CD4-positive, alpha-beta T cell treated with Interleukin-2 at 100 ng/mL for 4 hours (primary cell): ENCODE data around the gene TEN1.

Source experiments
- DNase-seq: peaks from one replicate; pipeline ENCODE4 v3.0.0-alpha.2; 2020; ENCODE audit warnings: low spot score

TEN1 gene

DNA sequence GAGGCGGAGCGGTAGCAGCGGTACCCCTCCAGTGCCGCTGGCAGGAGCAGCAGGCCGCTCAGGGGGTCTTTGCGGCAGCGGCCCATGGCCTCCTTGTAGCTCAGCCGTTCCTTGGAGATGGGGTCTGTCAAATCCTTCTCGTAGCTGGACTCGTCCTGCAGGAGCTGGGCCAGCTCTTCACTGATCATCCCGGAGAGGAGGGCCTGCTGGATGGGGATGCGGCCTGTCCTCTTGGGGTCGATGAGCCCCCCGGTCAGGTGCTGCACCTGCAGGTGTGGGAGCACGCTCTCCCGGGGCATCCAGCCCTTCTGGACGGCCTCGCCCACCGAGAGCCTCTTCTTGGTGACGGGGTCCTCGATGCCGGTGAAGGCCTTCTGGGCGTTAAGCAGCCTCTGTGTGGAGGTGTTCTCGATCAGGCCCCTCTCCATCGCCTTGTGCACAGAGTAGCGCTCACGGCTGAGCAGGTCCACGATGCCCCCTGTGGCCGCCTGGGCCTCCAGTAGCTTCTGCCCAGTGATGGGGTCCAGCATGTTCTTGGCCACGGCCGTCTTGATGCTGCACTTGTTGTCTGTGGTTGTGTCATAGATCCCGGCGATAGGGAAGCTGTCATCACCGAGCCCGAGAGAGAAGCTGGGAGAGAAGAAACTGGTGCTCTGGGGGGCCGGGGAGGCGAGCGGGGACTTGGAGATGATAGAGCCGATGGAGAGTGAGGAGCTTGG is 28.2 kb downstream of the TEN1 start:
- no peak for DNase-seq

DNA sequence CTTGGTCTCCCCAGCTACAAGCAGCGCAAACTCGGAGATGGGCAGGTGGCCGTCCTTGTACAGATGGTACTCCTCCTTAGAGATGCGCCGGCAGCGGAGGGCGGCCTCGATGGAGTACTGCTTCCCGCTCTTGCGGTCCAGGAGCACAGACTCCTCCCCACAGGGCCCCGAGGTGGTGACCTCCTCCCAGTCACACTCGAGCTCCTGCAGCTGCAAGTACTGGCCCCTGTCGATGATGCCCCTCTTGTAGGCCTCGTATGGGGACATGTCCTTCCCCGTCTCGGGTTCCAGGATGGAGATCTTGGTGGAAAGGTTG is 28.8 kb downstream of the TEN1 start:
- no peak for DNase-seq

DNA sequence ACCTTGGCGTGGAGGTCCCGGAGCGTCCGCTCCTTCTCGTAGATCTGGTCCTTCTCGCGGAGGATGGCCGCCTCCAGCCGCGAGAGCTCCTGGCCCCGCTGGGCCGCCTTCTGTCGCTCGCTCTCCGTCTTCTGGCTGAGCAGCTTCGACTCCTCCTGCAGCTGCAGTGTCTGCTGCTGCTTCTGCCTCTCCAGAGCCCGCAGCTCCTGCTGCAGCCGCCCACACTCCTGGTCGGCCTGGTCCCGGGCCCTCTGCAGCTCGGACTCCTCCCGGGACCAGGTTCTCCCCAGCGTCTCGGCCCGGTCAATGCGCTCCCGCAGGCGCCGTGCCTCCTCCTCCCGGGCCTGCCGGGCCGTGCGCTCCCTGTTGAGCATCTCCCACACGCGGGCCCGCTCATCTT is 29.2 kb downstream of the TEN1 start:
- no peak for DNase-seq

DNA sequence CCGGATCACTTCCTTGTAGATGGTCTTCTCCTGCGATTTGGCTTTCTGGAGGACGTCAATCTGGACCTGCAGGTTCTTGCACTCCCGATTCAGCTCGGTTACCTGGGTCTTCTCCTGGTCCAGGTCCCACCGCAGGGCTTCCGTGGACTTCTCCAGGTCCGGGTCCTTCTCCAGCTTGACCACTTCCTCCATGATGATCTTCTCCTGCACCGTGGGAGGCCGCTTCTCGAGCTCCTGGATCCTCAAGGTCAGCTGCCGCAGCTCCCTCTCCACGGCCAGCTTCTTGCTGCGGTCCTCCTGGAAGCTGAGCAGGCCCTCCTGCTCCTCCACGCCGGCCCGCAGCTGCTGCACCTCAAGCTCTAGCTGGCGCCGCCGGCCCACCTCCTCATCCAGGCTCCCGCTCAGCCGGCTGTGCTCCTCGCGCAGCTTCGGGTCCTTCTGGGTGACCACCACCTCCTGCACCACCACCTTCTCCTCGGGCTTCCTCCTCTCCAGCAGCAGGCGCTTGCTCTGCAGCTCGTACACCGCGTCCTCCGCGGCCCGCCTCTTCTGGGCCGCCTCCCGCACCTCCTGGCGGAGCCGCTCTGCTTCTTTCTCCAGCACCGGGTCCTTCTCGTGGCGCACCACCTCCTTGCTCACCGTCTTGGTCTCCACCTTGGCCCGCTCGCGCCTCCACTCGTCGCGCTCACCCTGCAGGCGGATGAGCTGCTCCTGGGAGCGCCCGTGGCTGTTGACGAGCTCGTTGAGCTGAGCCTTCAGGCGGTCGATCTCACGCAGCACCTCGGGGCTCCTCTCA is 29.8 kb downstream of the TEN1 start:
- DNase-seq: no peak

DNA sequence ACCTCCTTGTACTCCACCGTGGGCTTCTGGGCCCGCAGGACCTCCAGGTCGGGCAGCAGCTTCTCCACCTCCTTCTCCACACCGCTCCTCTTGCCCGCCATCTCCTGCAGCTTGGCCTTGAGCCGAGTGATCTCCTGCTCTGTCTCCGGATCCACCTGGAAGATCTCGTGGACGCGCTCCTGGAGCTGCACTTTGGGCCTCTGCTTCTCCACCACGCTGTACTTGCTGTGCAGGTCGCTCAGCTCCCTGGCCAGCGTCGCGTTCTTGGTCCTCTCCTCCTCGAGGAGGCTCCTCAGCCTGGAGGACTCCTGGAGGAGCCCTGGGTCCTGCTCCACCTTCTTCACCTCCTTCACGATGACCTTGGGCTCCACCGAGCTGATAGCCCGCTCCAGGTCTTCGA is 30.4 kb downstream of the TEN1 start:
- DNase-seq: no peak

DNA sequence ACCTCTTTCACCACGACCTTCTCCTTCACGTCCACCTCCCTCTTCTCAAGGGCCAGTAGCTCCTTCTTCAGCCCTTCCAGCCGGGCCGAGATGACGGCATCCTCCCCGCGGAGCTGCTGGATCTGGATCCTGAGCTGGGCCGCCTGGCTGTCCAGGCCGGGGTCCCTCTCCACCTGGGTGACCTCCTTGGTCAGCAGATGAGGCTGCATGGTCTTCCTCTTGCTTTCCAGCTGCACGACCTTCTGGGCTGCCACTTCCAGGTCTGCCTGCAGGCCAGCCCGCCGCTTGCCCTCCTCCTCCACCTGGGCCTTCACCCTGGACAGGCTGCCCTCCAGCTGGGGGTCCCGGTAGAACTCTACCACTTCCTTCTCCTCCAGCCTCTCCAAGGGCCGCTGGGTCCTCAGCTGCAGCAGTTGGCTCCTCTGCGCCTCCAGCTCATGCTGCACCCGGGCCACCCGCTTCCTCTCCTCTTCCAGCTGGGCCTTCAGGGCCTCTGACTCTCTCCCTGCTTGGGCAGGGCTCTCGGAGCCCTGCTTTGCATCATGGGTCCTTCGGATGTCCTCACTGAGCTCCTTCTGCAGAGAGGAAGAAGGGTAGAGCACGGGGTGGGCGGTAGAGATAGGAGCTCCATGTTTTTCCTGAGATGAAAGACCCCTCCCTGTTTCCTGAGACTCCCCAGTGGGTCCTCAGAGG is 31.1 kb downstream of the TEN1 start:
- no peak for DNase-seq

DNA sequence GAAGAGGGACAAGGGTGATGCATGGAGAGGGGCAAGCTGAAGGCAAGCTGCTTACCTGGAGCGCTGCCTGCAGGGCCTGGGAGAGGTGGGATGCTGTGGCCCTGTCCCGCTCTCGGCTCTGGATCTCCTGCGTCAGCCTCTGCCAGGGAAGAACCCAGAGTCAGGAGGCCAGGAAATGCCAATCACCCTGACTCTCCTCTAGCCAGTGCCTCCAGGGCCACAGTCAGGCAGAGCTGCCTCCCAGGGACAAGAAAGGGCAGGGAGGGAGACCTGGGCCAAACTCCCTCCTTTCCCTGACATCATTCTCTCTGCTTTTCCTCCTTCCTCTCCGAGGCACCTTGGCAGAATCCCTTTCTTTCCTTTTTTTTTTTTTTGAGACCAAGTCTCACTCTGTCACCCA is 32.9 kb downstream of the TEN1 start:
- DNase-seq: no peak

DNA sequence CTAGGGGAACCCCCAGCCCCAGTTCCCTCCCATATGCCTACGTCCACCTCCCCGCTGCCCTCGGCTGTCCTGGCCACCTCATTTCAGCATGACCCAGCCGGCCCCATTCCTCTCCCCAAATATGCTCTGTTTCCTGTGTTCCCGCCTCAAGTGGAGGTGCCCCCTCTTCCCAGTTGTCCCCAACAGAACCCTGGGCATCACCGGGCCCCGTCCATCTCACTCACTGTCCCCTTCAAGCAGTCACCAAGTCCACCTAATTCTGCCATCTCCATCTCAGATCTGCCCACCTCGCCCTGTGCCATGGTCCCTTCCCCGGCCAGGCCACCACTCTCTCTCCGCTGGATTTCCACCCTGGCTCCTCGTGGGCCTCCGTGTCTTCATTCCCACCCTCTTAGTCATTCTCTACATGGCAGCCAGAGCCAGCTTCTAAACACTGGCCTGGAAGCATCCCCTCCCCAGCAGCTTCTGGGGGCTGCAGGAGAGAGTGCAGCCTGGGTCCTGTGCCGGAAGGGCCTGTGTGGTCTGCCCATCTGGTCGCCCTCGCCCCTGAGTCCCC is 34.4 kb downstream of the TEN1 start:
- DNase-seq: no peak

DNA sequence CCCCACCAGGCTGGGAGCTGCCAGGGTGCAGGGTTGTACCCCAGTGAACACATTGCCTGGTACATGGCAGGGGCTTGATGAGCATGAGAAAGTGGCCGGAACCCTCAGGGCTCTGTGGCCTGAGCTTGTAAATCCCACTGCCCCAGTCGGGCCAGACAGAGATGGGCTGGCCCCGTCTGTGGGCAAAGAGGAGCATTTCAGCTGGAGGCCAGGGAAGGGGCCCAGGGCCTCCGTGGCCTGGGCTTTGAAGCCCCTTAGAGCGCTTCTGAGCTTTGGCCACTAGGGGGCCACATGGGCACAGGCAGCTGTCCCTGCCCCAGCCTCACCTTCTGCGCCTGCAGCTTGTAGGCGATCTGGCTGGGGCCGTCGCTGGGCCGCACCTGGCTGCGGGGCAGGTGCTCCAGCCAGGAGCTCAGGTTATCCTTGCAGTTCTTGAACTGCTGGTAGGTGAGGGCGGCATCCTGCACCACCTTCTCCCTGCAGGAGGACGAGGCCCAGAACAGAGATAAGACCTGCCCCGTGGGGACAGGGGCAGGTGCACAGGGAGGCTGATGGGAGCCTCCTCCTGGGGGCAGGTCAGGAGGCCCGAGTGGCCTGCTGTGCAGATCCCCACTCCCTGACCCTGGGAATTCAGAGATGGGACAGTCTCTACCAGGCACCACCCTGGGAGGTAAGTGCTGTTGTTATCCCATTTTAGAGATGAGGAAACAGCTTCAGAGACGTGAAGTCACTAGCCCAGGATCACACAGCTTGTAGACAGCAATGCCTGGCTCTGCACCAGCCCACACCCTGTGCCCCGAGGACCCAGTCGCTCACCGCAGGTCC is 35.3 kb downstream of the TEN1 start:
- DNase-seq: peak; percentile 80

DNA sequence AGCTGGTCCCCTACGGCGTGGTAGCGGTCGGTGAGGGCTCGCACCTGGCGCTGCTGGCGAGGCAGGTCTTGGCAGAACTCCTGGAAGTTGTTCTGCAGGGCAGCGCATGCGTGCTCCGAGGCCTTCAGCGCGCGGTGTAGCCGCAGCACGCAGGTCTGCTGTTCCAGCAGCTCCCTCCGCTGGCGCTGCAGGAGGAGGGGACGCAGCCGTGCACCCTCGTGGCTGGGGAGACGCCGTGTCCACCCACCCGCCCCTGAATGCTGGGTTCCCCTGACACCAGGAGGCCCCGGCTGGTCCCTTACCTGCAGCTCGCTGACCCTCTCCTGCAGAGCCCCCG is 35.9 kb downstream of the TEN1 start:
- DNase-seq: no peak

DNA sequence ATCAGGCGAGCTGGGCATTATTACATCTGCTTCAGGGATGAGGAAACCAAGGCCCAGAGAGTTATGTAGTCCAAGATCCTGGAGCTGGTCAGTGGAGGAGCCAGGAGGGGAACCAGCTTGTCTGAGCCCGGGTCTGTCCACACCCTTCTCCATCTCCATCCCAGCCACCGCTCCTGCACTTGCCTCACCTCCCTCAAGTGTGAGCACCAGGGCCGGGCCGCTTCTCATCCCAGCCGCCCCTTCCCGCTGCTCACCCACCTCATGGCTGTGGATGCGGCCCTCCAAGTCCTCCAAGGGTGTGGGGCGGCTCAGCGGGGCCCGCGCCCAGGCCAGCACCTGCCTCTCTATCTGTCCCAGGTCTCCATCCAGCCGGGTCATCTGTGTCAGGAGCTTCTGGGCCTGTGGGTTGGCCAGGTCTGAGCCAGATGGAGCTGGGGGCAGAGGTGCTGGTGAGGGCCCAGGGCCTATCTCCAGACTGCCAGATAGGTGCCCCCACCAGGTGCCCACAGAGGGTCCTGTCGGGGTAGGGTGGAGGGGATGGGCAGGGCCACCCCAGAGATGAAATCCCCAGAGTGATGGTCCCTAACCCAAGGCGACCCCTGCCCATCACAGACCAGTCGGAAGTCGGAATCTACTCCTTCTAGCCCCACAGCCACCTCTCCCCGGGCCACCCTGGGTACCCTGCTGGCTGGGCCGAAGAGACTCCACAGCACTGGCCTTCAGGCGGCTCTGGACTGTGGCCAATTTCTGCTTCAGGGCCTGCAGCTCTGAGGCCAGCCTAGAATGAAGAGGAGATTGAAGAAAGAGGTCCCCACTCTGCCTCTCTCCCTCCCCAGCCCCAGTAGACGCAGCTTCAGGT is 38.7 kb downstream of the TEN1 start:
- DNase-seq: no peak

DNA sequence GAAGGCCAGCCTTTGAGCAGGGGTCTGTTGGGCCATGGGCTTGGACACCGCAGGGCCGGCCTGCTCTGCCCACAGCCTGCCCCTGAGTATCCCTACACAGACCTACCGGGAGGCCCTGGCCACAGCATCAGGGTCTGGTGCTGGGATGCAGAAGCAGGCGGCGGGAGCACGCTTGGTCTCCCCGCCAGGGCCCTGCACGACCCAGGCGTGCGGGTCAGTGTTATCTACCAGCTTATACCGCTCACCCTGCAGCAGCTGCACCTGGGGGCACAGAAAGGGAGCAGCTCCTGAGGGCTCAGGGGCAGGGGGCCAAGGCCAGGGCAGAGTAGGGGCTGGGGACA is 39.3 kb downstream of the TEN1 start:
- DNase-seq: no peak

DNA sequence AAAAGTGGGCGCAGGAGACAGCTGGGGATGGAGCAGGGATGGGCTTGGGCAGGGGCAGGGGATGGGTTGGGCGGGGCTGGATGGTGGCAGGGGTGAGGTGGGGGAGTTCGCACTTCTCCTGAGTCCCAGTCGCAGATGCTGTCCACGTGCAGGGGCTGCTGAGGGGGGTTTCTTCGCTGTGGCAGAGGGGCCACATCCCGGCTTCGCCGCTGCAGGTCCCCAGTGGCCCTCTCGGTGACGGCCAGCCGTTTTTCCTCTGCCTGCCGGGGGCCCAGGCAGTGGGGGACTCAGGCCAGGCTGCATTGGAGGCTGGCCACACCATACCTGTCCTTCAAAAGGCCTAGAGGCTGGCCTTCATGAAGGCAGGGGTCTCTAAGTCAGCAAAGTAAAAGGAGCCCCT is 39.8 kb downstream of the TEN1 start:
- no peak for DNase-seq

DNA sequence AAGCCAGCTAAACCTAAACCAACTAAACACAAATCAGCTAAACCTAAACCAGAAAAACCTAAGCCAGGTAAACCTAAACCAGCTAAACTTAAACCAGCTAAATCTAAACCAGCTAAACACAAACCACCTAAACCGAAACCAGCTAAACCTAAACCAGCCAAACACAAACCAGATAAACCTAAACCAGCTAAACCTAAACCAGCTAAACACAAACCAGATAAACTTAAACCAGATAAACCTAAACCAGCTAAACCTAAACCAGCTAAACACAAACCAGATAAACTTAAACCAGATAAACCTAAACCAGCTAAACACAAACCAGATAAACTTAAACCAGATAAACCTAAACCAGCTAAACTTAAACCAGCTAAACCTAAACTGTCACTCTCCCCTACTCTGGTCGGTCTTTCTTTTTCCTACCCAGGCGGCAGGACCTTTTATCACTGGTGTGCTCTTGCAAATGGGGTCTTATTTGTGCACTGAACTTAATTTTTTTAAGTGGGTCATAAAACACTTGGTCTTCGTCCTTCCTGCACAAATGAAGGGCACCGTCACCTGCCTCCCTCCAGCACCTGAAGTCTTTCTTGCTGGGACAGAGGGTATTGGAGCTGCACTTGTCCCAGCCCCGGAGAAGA is 40.9 kb downstream of the TEN1 start:
- no peak for DNase-seq

DNA sequence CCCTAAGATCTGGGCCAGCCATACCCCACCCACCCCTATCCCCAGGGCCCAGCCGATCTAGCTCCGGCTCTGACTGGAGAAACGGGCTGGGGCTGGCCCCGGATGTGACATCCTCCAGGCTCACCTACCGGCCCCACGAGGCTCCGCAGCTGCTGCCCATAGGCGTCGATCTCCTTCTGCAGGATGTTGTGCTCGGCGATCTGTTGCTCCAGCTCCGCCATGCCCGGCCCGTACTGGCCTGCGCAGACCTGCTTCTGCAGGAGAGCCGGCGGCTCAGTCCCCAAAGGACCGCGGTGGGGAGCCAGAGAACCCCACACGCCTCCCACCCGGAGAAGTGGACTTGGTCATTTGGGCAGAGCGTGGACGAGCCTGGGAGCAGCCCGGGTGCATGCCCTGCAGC is 43.2 kb downstream of the TEN1 start:
- DNase-seq: no peak

DNA sequence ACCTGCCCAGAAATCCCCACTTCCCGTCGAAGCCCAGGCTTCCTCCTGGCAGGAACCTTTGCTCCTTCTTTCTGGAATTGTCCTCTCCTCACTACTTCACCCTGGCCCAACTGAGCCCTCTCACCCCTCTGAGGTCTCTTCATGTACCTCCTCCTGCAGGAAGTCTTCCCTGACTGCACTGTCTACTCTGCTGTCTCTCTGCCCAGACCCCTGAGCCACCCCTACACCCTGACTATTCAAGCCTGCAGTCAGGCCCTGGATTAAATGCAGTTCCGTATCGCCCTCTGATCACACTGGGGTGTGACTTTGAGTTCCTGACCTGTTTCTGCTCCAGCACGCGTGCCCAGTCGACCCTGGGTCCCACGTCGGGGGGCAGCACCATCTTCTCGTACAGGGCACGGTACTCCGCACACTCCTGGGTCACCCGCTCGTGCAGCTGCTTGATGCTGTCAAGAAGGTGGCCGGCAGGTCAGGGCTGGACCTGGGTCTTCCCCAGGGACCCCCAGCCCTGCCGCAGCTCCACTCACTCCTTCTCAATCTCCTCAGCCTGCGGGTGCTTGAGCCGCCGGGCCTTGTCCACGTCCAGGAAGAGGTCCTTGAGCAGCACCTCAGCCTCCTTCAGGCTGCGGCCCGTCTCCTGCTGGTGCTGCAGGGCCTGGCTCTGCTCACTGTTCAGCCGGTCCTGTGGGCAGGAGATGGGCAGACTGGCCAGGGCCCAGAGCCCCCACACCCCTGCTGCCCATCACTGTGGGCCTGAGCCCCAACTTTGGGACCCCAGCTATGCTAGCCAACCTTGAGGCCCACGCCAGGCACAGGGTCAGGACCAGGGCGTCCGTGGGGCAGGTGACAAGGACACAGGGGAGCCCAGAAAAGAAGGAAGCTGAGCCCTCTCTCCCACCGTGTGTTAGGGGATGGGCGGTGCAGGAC is 44.2 kb downstream of the TEN1 start:
- DNase-seq: no peak

DNA sequence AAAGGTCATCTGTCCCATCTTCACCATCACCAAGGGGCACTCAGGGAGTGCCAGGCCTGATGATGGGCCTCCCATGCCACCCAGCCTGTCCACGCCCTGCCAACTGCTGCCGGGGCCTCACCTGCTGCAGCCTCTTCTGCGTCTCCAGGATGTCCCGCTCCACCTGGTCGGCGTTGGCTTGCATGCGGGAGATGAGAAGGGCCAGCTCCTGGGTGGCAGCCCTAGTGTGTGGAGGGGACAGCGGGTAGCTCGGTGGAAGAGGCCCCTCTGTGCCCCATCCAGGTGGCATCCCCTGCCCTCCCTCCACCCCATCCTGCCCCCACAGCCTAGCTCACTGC is 44.8 kb downstream of the TEN1 start:
- DNase-seq: no peak

DNA sequence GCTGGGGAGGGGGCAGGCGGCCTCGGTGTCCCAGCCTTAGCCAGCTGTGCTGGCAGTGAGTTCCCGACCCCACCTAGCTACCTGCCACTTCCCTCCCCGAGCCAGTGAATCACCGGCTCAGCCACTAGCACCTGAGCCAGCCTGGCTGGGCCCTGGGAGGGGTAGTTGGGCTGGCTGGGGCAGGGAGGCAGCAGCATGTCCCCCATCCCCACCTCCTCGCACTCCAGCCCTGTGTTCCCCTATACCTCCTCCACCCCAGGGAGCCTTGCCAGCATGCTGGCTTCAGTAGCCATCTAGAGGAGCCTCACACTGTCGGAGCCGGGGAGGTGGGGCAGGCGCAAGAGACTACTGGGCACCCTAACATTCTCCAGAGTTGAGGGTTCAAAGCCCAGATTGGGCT is 45.3 kb downstream of the TEN1 start:
- no peak for DNase-seq

DNA sequence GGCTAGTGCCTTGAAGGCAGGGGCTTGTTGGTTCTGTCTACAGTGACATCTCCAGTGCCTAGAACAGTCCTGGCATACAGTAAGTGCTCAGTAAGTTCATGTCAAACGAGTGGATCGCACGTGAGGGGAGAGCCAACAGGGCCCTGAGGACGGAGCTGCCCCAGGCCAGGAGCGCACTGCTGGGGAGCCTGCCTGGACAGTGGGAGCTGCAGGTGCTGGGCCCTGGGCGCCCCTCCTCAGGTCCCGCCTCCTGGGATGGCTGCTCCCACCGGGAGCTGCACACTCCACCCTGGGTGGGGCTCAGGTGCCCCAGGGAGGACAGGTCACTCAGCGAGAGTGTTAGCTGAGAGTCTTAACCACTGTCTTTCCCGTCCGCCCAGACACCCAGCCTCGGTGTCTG is 46.3 kb downstream of the TEN1 start:
- no peak for DNase-seq

DNA sequence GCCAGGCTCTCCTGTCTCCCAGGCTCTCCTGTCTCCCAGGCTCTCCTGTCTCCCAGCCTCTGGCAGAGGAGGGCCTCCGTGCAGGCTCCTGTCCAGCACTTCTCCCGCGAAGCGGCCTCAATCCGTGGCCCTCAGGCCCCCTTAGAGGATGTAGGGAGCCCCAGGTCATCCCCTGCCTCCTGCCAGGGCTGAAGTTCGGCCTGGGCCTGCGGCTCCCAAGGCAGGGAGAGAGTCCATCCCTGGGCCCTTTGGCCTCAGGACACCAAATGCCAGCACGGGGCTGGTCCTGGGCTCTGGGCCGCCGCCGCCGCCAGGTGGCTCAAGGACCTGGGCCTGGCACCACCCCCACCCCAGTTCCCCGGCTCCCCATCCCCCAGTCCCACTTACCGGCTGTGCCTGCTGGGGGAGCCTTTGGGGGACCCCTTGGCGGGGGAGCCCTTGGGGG is 47.7 kb downstream of the TEN1 start:
- DNase-seq: no peak
